ENCODE data around the gene PLCXD3.

DNA sequence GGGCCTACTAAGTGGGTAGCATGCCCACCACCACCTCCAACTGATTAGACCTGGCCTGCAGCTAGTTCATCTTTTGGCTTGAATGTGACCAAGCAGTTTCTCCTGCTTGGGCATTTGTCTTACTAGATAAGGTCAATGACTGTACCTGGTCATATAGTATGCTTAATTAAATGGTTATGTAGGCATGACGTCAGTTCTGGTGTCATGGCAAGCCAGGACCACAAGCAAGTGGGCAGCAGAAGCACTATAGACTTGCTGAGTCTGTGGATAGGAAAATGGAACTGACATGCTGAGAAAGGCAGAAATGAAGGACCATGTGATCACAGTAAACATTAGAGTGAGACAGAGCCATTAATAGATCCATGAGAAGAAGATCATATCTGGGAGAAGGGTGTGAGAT lies 241.5 kb downstream of the PLCXD3 start:
- TF ChIP-seq POLR2A (IDR thresholded peaks at IDR 0.05), result no peak
- TF ChIP-seq, protein P1, sequence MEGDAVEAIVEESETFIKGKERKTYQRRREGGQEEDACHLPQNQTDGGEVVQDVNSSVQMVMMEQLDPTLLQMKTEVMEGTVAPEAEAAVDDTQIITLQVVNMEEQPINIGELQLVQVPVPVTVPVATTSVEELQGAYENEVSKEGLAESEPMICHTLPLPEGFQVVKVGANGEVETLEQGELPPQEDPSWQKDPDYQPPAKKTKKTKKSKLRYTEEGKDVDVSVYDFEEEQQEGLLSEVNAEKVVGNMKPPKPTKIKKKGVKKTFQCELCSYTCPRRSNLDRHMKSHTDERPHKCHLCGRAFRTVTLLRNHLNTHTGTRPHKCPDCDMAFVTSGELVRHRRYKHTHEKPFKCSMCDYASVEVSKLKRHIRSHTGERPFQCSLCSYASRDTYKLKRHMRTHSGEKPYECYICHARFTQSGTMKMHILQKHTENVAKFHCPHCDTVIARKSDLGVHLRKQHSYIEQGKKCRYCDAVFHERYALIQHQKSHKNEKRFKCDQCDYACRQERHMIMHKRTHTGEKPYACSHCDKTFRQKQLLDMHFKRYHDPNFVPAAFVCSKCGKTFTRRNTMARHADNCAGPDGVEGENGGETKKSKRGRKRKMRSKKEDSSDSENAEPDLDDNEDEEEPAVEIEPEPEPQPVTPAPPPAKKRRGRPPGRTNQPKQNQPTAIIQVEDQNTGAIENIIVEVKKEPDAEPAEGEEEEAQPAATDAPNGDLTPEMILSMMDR (IDR thresholded peaks at IDR 0.05), result no peak
- no peak for TF ChIP-seq POLR2AphosphoS5 (IDR thresholded peaks at IDR 0.05)

Data from prostate gland (tissue), 2 donors.